Measurements from ENCODE around the gene CHTOP. TPM values are rescaled to one million over a fixed set of nuclear protein-coding genes. Genes with fewer than 3 reads are reported as not detected.
A peak's percentile ranks its signal among the peaks of the same experiment; 100 is the strongest.

The CHTOP gene
- total RNA-seq, 2 donors from 2014 or later, result 39.0 to 78.0 TPM

GRCh38 chr1:153602749-153603148, 31.1 kb upstream of the CHTOP start:
- TF ChIP-seq, protein P1, sequence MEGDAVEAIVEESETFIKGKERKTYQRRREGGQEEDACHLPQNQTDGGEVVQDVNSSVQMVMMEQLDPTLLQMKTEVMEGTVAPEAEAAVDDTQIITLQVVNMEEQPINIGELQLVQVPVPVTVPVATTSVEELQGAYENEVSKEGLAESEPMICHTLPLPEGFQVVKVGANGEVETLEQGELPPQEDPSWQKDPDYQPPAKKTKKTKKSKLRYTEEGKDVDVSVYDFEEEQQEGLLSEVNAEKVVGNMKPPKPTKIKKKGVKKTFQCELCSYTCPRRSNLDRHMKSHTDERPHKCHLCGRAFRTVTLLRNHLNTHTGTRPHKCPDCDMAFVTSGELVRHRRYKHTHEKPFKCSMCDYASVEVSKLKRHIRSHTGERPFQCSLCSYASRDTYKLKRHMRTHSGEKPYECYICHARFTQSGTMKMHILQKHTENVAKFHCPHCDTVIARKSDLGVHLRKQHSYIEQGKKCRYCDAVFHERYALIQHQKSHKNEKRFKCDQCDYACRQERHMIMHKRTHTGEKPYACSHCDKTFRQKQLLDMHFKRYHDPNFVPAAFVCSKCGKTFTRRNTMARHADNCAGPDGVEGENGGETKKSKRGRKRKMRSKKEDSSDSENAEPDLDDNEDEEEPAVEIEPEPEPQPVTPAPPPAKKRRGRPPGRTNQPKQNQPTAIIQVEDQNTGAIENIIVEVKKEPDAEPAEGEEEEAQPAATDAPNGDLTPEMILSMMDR (IDR thresholded peaks at IDR 0.05), result no peak
- H3K36me3 ChIP-seq, result peaks cover 17% of the 10 kb centered on the region
- H3K27ac ChIP-seq, result no peak overlapping the region
- H3K4me3 ChIP-seq, result no peak overlapping the region
- H3K27me3 ChIP-seq (replicated peaks; ENCODE audit: insufficient read depth), result no peaks in the 10 kb centered on the region
- H3K4me1 ChIP-seq (ENCODE audit: control insufficient read depth in 1 of 2, low read depth in 2 of 2), result peaks cover 0 to 6% of the 10 kb centered on the region in 2 donors
- no peak for DNase-seq (ENCODE audit: low spot score)
- no peaks in the 10 kb centered on the region for H3K9me3 ChIP-seq
- ATAC-seq (ENCODE audit: insufficient number of reproducible peaks, low FRiP score, low read depth), result no peak

DNA sequence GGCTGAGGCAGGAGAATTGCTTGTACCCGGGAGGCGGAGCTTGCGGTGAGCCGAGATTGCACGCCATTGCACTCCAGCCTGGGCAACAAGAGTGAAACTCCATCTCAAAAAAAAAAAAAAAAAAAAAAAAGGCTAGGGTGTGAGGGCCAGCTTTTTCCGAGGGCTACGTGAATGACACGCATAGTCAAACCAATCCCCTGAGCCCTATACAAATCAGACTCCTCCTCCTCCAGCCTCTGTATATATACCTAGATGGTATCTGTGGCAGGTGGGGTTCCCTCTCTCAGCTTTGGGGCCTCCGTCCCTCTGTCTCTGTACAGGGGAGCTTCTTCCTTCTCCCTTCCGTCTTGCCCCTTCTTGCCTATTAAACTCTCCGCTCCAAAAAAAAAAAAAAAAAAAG, 27.7 kb upstream of the CHTOP start:
- no peaks in the 10 kb centered on the region for H3K27me3 ChIP-seq (replicated peaks; ENCODE audit: insufficient read depth)
- peaks cover 20 to 38% of the 10 kb centered on the region in 2 donors for H3K4me1 ChIP-seq (ENCODE audit: control insufficient read depth in 1 of 2, low read depth in 2 of 2)
- H3K4me3 ChIP-seq, result no peak overlapping the region
- peaks cover 18% of the 10 kb centered on the region for H3K36me3 ChIP-seq
- TF ChIP-seq, protein P1 (IDR thresholded peaks at IDR 0.05), result no peak
- H3K9me3 ChIP-seq, result no peaks in the 10 kb centered on the region
- no peak for ATAC-seq (ENCODE audit: insufficient number of reproducible peaks, low FRiP score, low read depth)
- no peak for DNase-seq (ENCODE audit: low spot score)
- H3K27ac ChIP-seq, result no peak overlapping the region

- DNase-seq (ENCODE audit: low spot score), result no peak
- peaks cover 20 to 45% of the 10 kb centered on the region in 2 donors for H3K4me1 ChIP-seq (ENCODE audit: control insufficient read depth in 1 of 2, low read depth in 2 of 2)
Measured at GRCh38 chr1:153607381-153607780, 26.5 kb upstream of the CHTOP start.

GRCh38 chr1:153608089-153608682, 25.7 kb upstream of the CHTOP start:
- DNase-seq (ENCODE audit: low spot score), result no peak
- peak overlapping the region; percentile 62 for H3K4me3 ChIP-seq
- H3K27ac ChIP-seq, result peak overlapping the region; percentile 89 to 91
- TF ChIP-seq, protein P1 (IDR thresholded peaks at IDR 0.05), result no peak
- no peaks in the 10 kb centered on the region for H3K27me3 ChIP-seq (replicated peaks; ENCODE audit: insufficient read depth)
- peaks cover 20 to 47% of the 10 kb centered on the region in 2 donors for H3K4me1 ChIP-seq (ENCODE audit: control insufficient read depth in 1 of 2, low read depth in 2 of 2)
- peaks cover 18% of the 10 kb centered on the region for H3K36me3 ChIP-seq
- ATAC-seq (ENCODE audit: insufficient number of reproducible peaks, low FRiP score, low read depth), result no peak
- H3K9me3 ChIP-seq, result no peaks in the 10 kb centered on the region

More at GRCh38 chr1:153607381-153607780, 26.5 kb upstream of the CHTOP start:
- Histone ChIP-seq H3K36me3 (peaks cover 18% of the 10 kb centered on the region), H3K27ac (peak overlapping the region in 1 of 2 donors; percentile 89), H3K4me3 (no peak overlapping the region), H3K27me3 (replicated peaks; ENCODE audit: insufficient read depth) (no peaks in the 10 kb centered on the region), H3K9me3 (no peaks in the 10 kb centered on the region)
- TF ChIP-seq, protein P1 (IDR thresholded peaks at IDR 0.05), result no peak
- no peak for ATAC-seq (ENCODE audit: insufficient number of reproducible peaks, low FRiP score, low read depth)

DNA sequence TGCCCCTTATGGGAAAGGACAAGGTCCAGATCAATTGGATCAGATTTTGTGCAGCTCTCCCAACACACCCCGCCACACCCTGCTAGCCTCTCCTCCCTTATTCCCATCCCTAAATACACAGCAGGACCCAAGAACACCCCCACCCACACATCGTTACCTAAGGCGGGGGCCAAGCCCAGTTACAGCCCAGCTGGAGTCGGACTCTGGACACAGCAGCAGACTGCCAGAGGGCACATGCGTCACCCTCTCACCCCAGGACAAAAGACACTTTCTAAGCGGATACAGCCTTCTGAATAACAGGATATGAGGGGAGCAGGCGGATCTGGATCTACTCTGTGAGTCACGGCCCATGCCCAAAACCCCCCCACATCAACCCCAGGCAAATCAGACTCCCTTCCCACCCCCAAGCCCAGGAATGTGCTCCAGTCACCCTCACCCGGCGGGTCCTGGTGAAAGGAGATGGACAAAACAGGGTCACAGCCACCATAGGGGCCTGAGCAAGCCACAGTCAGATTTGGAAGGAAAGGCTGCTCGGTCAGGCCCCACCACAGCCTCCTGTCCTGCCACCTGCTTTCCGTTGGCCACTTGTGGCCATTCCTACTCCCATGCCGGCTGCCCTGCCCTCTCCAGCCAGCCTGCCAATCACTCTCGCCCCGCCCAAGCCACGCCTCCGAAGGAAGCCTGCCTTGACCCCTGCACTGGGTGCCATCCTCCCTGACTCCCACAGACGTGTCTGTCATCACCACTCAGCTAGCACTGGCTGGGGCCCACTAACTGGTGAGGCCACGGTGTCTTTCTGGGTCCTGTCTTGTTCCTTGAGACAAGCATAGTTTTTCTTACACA, 24.9 kb upstream of the CHTOP start:
- TF ChIP-seq, protein P1 (IDR thresholded peaks at IDR 0.05), result no peak
- ATAC-seq (ENCODE audit: insufficient number of reproducible peaks, low FRiP score, low read depth) (peak; percentile 76), DNase-seq (ENCODE audit: low spot score) (peak; percentile 63)
- peaks cover 20 to 51% of the 10 kb centered on the region in 2 donors for H3K4me1 ChIP-seq (ENCODE audit: control insufficient read depth in 1 of 2, low read depth in 2 of 2)
- H3K27me3 ChIP-seq (replicated peaks; ENCODE audit: insufficient read depth), result no peaks in the 10 kb centered on the region
- peak overlapping the region; percentile 89 to 91 for H3K27ac ChIP-seq
- H3K36me3 ChIP-seq, result peaks cover 18% of the 10 kb centered on the region
- peak overlapping the region; percentile 62 for H3K4me3 ChIP-seq
- H3K9me3 ChIP-seq, result no peaks in the 10 kb centered on the region
